Measurements from ENCODE around the gene TSPAN10.

The TSPAN10 gene

DNA sequence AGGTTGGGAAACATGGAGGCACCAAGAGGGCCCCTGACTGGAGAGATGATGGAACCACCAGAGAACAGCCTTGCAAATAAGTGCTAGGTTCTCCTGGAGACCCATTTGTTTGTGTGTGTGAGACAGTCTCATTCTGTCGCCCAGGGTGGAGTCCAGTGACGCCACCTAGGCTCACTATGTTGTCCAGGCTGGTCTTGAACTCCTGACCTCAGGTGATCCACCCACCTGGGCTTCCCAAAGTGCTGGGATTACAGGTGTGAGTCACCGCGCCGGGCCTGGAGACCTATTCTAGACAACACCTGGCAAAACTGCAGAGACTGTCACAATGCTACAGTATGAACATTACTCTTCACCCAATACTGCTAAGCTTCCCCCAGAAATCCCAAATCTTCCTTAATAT, 1.6 kb upstream of the TSPAN10 start:
- H3K4me3 ChIP-seq (ENCODE audit: low read depth, low read length), result no peak overlapping the region
- TF ChIP-seq, protein P1, sequence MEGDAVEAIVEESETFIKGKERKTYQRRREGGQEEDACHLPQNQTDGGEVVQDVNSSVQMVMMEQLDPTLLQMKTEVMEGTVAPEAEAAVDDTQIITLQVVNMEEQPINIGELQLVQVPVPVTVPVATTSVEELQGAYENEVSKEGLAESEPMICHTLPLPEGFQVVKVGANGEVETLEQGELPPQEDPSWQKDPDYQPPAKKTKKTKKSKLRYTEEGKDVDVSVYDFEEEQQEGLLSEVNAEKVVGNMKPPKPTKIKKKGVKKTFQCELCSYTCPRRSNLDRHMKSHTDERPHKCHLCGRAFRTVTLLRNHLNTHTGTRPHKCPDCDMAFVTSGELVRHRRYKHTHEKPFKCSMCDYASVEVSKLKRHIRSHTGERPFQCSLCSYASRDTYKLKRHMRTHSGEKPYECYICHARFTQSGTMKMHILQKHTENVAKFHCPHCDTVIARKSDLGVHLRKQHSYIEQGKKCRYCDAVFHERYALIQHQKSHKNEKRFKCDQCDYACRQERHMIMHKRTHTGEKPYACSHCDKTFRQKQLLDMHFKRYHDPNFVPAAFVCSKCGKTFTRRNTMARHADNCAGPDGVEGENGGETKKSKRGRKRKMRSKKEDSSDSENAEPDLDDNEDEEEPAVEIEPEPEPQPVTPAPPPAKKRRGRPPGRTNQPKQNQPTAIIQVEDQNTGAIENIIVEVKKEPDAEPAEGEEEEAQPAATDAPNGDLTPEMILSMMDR (IDR thresholded peaks at IDR 0.05; ENCODE audit: borderline replicate concordance, insufficient read depth, low read depth, low read length), result no peak

- TF ChIP-seq, protein P1 (IDR thresholded peaks at IDR 0.05; ENCODE audit: borderline replicate concordance, insufficient read depth, low read depth, low read length), result no peak
- peak overlapping the region; percentile 89 for H3K4me3 ChIP-seq (ENCODE audit: low read depth, low read length)
Observed at GRCh38 chr17:81635973-81636504, 957 bp upstream of the TSPAN10 start.

GRCh38 chr17:81638683-81639082, 1.7 kb downstream of the TSPAN10 start:
- TF ChIP-seq, protein P1 (IDR thresholded peaks at IDR 0.05; ENCODE audit: borderline replicate concordance, insufficient read depth, low read depth, low read length), result no peak
- H3K4me3 ChIP-seq (ENCODE audit: low read depth, low read length), result no peak overlapping the region

- H3K4me3 ChIP-seq (ENCODE audit: low read depth, low read length), result no peak overlapping the region
- TF ChIP-seq, protein P1 (IDR thresholded peaks at IDR 0.05; ENCODE audit: borderline replicate concordance, insufficient read depth, low read depth, low read length), result no peak
Observed at GRCh38 chr17:81640011-81640410, 3.0 kb downstream of the TSPAN10 start.

DNA sequence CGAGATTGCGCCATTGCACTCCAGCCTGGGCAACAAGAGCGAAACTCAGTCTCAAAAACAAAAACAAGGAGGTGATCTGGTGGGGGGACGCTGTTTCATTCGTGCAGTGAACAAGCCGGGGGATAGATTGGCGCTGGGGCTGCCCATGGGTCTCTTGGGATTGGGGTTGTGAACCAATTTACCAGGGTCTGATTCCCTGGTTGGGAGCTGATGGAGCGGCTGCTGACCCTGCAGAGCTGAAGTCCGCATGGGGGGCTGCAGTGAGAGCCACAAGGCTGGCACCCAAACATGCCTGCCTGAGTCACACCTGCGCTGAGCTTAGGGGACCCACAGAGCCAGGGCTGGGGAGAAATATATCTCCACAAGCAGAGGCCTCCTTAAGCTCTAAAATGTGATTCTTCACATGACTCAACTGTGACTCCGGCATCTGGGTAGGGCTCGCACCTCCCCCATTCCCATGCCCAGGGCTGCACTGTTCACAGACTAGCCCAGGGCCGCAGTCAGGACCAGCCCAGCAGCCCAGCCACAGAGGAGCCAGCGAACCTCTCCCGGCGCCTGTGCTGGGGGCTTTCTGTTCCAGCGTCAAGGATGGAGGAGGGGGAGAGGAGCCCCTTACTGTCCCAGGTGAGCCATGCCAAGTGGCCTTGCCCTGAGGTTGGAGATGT, 5.0 kb downstream of the TSPAN10 start:
- TF ChIP-seq, protein P1 (IDR thresholded peaks at IDR 0.05; ENCODE audit: borderline replicate concordance, insufficient read depth, low read depth, low read length), result no peak
- H3K4me3 ChIP-seq (ENCODE audit: low read depth, low read length), result no peak overlapping the region

DNA sequence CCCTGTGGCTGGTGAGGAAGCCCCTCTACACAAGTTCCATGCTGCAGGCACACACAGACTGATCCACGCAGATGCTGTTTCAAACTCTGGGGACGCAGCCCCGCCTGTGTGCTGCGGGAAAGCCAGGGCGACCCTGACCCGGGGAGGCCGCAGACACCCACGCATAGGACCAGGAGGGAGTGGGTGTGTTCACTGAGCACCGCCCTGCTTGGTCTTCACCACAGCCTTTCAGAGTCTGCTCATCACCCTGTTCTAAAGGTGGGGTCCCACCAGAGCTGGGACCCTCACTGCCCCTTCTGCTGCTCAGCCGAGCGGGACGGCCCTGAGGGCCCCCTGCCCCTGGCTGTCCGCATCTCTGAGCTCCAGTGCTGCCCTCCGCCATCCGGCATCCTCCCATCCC, 7.5 kb downstream of the TSPAN10 start:
- TF ChIP-seq, protein P1 (IDR thresholded peaks at IDR 0.05; ENCODE audit: borderline replicate concordance, insufficient read depth, low read depth, low read length), result no peak
- H3K4me3 ChIP-seq (ENCODE audit: low read depth, low read length), result no peak overlapping the region
